ENCODE results near the gene DYRK1A.
"Not testable (repeated sequence)": the region's sequence is repeated elsewhere in the genome, so short reads cannot be mapped to it uniquely, and the experiment has no call there.

DYRK1A gene

DNA sequence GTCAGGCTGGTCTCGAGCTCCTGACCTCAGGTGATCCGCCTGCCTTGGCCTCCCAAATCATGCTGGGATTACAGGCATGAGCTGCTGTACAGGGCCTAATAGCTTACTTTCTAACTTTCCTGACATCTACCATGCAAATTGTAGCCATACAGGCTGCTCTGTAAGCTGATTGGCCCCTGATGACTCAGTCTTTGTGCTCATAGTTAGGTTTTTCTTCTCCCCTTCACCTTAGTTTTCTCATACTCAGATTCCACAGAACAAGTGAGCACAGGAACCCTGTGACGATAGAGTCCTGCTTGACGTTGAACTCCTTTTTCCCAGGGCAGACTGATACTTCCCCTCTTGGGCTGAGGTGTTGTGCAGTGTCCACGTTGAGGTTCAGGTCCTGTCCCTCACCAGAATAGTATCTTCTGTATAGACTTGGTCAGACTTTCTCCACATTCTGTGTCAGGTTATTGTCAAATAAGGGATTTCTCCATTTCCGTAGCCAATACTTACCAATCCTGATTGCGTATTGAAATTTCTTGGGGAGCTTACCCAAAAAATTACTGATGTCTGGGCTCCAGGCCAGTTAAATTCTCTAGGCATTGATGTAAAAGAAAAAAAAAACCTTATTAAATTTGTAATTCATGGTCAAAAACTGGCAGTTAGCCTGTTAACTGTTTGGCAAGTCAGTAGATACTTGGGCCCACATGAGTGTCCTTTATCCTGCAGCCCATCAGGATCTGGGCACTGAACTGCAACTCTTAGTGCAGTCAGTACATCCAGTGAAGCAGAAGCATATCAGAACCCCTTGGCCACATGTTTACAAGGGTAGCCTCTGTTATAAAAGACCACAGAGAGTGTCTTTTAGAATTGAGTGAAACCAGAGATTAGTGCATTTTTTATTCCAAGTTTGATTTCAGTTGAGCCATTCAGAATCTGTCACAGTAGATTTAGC lies 118.2 kb downstream of the DYRK1A start:
- no peak for DNase-seq (ENCODE audit: low spot score)

DNA sequence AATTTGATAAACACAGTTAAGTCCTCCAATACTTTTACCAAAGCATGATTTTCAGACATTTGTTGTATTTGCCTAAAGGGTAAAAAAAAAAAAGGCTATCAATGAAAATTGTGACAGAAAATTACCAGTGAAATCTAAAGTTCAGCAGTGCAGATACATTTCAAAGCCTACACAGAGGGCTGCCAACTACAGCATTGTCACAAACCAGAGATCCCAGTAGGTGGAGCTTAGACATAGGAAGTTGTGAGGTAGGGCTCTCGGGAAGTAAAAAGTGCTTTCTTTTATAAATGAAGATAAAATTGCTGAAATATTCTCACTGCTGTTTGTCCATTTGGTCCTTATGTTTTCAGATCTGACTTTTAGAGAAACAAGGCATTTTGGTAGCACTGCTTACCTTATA lies 123.0 kb downstream of the DYRK1A start:
- no peak for DNase-seq (ENCODE audit: low spot score)

DNA sequence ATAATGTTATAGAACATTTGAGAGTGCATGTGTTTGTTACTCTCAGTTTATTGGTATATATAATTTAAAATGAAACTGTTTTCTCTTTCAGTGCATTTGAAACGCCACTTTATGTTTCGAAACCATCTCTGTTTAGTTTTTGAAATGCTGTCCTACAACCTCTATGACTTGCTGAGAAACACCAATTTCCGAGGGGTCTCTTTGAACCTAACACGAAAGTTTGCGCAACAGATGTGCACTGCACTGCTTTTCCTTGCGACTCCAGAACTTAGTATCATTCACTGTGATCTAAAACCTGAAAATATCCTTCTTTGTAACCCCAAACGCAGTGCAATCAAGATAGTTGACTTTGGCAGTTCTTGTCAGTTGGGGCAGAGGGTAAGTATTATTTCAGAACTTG lies 123.5 kb downstream of the DYRK1A start:
- DNase-seq (ENCODE audit: low spot score) = no peak

DNA sequence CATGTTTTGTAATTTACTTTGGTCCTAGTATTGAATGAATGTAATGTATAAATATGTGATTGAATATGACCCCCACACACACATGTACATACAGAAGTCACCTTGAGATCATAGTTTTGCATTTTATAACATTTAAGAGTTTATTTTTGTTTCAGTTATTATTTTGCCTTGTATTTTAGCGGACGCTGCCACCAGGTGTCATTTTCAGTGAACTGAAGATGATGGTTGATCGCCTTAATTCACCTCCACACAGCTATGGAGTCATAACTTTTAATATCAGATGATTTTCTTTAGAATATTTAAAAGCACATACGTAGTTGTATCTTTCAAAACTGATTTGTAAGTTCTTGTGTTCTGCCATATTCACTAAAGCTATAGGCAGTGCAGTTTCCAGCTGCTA lies 130.4 kb downstream of the DYRK1A start:
- no peak for DNase-seq (ENCODE audit: low spot score)

DNA sequence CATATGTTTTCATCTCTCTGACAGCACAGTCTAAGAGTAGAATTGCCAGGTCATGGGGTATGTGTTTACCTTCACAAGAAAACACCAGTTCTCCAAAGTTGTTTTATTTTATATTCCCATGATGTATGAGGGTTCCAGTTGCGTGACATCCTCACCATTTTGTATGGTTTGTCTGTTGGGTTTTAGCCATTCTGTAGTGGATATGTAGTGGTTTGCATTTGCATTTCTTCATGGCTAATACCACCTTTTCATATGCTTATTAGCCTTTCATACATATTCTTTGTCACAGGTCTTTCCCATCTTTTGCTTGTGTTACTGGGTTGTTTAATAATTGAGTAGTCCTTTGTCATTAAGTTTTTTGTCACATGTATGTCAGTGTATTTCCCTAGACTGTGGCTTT lies 132.1 kb downstream of the DYRK1A start:
- no peak for DNase-seq (ENCODE audit: low spot score)

DNA sequence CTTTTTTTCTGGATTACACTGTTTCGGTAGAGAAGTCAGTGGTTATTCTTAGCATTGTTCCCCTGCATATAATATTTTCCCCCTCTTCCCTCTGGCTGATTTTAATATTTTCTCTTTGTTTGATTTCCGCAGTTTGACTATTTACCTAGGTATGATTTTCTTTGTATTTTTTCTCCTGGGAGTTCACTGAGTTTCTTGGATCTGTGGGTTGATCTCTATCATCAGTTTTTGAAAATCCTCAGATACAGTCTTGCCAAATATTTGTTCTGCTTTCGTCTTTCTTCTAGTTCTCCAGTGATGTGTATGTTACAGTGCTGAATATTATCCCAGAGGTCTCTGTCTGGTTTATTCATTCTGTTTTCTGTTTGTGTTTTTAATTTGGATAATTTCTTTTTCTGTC lies 136.4 kb downstream of the DYRK1A start:
- DNase-seq (ENCODE audit: low spot score) = no peak

DNA sequence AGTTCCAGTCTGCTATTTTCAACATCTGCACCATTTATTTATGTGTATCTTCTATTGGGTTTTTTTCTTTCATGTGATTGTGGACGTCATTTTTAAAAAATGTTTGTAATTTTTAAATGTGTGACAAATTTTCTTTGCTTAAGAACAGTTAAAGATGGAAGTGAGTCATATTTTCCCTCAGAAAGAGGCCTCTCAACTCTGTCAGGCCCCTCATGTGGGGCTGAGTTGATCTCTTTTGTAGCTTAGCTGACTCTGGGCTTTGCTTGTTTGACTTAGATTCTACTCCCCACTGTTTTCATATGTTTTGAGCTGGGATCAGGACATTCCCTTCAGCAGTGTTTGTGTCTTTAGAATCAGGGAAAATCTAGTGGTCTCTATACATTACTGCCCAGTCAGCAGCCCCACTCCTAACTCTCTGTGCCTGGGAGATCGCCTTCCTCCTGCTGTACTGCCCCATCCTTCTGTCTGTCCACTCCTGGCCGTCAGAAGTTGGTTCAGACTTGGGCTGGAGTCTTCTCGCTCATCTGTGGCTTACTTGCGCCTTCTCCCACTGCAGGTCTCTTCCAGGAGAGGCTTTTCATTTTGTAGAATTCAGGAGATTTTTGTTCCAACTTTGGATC lies 137.4 kb downstream of the DYRK1A start:
- DNase-seq (ENCODE audit: low spot score) = peak; percentile 56

DNA sequence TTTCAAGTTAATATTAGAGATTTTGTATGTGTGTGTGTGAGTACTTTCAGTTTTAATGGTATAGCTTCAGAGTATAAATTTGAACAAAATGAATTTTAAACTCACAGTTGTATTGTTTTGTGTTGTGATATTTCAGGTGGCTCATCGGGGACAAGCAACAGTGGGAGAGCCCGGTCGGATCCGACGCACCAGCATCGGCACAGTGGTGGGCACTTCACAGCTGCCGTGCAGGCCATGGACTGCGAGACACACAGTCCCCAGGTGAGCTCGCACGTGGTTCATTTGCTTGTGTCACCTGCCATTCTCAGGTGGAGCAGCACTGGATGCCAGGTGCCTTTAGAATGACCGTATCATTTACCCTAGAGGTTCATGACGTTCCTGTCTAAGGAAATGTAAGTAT lies 139.4 kb downstream of the DYRK1A start:
- no peak for DNase-seq (ENCODE audit: low spot score)

DNA sequence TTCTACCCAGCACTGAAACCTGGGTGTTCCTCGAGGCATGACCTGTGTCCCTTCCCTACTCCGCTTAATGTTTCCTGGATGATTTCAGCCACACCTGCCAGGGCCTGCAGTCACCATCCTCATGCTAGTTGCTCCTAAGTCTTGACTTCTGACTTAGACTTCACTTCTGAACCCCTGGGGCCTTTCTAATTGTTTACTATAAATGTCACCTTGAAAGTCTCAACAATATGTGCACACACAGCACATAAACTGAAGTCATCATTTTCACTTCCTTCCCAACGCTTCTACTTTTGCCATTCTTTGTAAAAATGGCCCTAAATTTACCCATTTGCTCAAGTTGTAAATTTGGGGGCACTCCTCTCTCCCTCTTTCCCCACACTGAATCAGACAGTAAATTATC lies 141.1 kb downstream of the DYRK1A start:
- DNase-seq (ENCODE audit: low spot score) = no peak

DNA sequence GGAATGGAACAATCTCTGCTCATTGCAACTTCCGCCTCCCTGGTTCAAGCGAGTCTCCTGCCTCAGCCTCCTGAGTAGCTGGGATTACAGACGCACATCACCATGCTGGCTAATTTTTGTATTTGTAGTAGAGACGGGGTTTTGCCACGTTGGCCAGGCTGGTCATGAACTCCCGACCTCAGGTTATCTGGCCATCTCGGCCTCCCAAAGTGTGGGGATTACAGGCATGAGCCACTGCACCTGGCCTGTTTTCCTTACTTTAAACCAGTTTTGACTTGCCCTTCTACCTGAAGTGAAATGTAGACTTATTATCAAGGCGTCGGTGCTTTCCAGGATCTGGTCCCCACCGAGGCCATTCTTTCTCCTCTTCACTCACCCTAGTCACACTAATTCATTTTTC lies 141.8 kb downstream of the DYRK1A start:
- DNase-seq (ENCODE audit: low spot score) = no peak

DNA sequence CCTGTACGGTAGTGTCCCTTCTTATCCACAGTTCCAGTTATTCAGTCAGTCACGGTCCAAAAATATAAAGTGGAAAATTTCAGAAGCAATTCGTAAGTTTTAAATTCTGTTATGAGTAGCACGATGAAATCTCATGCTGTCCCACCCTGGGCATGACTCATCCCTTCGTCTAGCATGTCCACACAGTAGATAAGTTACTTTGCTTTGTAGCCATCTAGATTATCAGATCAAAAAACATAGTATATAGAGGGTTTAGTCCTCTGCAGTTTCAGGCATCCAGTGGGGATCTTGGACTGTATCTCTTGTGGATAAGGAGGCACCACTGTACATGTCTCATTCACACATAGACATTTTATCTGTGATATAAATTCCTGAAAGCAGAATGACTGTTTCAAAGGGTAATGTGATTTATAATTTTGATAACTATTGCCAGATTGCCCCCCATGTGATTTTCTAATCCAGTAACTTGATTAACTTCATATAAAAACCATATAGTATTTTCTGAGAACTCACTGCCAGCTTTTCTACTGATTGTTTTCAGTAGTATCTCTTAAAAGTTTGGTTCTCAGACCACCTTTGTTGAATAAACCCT lies 143.3 kb downstream of the DYRK1A start:
- DNase-seq (ENCODE audit: low spot score) = no peak

DNA sequence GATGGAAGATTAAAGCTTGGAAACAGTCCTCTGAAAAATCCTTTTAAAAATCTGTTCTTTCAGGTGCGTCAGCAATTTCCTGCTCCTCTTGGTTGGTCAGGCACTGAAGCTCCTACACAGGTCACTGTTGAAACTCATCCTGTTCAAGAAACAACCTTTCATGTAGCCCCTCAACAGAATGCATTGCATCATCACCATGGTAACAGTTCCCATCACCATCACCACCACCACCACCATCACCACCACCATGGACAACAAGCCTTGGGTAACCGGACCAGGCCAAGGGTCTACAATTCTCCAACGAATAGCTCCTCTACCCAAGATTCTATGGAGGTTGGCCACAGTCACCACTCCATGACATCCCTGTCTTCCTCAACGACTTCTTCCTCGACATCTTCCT lies 145.3 kb downstream of the DYRK1A start:
- no peak for DNase-seq (ENCODE audit: low spot score)

DNA sequence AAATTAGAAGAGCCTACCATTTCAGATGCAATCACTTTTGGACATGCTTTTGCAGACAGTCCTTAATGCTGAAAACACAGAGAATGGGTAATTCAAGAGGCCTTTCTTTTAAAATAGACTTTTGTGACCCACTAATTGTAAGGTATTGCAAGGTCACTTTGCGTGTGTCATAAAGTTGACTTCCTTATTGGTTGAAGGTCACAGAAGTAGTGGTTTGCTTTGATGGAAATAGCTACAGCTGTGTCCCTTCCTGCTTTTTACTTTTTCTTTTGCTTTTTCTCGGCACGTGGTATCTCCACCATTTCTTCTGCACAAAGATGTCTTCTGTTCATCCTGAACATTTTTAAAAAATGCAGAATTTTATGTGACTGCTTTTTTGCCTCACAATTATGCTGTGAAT lies 146.8 kb downstream of the DYRK1A start:
- DNase-seq (ENCODE audit: low spot score) = no peak

DNA sequence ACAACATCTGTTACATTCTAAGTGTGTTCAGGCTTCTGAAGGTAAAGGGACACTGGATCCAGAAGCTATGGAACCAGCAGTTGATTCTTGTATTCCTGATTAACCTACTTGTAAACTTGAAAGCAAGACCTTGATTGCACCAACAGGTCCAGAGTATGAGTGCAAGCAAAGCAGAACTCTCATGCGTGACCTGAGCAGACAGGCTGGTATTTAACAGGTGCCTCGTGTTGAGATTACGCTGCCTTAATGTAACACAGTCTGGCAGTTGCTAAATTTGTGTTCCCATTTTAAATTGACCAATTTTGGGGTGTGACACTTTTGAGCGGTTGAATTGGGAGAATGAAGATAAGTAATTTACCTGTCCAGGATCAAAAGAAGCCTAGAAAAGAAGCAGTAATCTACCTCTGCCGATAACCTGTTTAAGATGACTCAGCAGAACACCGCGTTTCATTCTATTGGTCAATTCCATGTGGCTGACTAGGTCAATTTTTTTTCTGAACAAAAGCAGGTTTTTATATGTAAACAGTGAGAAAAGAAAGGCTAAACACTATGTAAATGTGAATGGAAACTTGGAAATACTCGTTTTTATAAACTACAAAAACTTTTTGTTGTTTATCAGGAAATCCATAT lies 147.6 kb downstream of the DYRK1A start:
- DNase-seq (ENCODE audit: low spot score) = no peak

DNA sequence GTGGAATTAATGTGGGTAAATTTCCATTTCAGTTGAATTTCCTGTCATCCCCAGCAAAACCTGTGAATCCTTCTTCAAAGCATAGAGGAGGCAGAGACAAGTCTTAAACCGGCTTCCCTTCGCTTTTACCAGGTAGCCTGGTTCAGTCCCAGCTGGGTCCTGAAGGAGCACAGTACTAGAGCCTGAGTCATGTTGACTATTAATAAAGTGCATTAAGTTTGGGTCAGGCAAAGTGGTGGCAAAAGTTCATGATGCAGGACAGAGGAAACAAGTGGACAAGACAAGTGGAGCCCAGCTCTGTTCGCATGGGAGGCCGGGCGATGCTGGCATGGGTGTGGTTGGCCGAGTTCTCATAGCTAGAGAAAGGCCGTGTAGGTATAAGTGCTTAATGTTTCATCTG lies 150.4 kb downstream of the DYRK1A start:
- DNase-seq (ENCODE audit: low spot score) = no peak

DNA sequence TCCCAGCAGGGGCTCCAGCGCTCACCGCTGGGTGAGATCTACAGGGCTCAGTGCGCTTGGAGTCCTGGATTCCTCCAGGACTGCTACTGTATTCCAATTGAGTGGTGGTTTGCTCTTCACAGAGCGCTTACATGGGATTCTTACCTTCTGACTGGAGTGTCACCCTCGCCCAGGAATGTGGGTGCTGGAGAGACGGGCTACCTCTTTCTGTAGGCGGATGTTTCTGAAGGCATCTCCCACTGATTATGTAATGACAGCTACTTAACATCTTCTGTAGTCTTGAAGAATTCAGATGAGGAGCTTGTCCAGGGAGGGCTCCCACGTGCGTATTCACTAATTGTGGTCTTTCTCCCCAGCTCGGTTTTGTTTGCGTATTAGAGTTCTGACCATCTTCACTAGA lies 154.2 kb downstream of the DYRK1A start:
- no peak for DNase-seq (ENCODE audit: low spot score)

DNA sequence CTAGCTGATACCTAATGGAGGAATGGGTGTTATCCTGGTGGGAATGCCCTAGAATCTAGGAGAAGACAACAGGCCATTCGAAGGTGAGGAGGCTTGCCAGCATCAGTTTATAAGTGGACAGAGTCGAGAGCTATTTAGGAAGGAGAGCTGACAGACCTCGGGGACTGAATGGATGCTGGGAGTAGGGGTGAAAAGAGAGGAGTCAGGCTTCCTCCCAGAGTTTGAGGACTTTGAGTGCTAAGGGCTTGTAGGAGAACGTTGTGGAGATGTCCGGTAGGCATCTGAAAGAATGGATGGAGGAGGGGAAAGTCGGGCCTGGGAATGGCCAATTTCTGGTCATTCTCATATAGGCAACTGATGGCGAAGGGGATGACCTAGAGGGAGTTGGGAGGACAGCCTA lies 155.1 kb downstream of the DYRK1A start:
- no peak for DNase-seq (ENCODE audit: low spot score)

DNA sequence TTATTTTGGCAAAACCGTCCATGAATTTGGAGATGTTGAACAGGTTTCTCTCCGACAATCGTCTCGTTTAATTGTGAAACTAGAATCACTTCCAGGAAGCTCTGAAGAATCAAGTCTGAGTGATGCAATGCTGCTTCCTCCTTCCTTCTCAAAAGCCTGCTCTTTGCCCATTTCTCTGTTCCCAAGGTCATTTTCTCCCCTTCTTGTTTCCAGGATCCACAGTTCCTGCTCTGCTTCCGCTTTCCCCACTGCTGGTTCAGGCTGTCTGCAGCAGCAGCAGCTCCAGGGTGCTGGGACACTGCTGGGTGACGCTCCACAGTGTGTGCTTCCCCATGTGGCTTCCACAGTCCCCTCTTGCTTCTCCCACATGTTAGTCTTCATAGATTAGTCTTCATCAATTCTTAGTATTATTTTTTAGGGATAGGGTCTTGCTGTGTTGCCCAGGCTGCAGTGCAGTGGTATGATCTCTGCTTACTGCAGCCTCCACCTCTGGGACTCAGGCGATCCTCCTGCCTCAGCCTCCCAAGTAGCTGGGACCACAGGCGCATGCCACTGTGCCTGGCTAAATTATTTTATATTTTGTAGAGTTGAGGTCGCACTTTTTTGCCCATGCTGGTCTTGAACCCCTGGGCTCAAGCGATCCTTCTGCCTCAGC lies 156.2 kb downstream of the DYRK1A start:
- DNase-seq (ENCODE audit: low spot score) = no peak

DNA sequence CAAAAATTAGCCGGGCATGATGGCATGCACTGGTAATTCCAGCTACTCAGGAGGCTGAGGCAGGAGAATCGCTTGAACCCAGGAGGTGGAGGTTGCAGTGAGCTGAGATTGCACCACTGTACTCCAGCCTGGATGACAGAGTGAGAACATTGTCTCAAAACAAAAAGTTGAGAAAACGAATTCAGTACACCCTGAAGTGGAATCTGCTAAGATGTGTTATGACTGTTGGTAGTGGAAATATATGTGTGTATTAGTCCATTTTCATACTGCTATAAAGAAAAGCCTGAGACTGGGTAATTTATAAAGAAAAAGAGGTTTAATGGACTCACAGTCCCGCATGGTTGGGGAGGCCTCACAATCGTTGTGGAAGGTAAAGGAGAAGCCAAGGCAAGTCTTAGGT lies 158.4 kb downstream of the DYRK1A start:
- not testable (repeated sequence) for DNase-seq (ENCODE audit: low spot score)

DNA sequence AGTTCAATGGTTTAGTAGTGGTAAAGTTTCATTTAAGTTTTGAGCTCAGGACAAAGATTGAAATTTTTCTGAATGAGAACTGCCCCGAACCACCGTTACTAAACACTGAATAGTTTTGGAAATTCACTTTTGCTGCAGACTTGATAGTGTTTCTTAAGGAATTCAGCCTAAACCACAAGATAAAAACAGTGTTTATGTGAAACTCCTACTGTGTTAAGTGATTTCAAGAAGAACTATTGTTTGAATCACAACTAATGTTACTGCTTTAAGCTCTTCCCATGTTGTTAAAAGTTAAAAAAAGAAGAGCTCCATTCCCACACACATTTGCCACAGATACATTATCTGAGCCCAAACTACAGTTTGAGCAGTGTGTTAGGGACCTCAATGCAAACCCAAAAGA lies 159.2 kb downstream of the DYRK1A start:
- DNase-seq (ENCODE audit: low spot score) = no peak

DNA sequence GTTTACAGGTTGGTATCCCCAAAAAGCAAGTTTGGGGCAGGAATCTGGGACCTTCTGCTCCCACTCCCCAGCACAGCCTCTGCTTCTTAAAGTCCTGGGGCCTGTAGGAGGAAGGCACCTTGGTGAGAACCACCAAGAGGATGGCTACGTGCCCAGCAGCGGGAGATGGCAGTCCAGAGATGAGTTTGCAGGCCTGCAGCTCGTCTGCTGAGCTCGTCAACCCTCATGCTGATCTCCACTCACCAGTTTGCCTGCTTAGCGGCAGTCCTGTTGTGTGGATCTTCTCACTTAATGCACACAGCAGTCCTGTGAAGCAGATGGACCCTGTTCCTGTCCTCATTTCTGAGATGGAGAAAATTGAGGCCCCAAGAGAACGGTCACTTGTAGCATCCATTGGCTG lies 160.5 kb downstream of the DYRK1A start:
- no peak for DNase-seq (ENCODE audit: low spot score)

DNA sequence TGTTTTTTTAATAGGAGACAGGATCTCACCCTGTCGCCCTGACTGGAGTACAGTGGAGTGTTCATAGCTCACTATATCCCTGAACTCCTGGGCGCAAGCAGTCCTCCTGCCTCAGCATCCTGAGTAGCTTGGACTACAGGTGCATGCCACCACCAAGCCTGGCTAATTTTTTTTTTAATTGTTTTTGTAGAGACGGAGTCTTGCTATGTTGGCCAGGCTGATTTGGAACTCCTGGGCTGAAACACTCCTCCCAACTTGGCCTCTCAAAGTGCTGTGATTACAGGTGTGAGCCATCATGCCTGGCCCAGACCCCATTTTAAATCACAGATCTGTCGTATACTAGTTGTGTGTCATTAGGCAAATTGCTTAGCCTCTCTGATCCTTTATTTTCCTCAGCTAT lies 161.1 kb downstream of the DYRK1A start:
- no peak for DNase-seq (ENCODE audit: low spot score)
